Colon (tissue), 2 donors: Measurements from ENCODE around the gene ANKS3.

Experiments used
- FAIRE-seq: peaks from 2 replicates; lab custom pipeline; 2012; peaks lifted over from hg19 to GRCh38; lab: Jason Lieb, UNC
- donor health status: control.
- donor health status: control.

Gene ANKS3

DNA sequence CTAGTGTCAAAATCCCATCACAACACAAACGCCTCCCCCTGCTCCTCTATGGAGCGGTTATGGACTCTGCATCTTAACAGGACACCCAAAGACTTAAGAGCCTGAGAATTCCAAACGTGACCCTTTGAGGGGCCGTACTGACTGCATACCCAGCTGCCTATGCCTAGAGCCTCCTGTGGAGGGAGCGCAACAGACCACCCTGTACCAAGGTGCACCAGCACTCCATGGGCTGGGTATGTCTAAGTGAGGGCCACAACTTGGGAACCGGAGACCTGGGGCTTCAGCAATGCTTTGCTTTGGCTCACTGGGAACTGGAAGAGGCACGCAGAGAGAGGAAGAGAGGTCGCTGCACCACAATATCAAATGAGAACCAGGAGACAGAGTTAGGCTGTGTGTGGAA, 5.4 kb downstream of the ANKS3 start:
- FAIRE-seq: no peak

DNA sequence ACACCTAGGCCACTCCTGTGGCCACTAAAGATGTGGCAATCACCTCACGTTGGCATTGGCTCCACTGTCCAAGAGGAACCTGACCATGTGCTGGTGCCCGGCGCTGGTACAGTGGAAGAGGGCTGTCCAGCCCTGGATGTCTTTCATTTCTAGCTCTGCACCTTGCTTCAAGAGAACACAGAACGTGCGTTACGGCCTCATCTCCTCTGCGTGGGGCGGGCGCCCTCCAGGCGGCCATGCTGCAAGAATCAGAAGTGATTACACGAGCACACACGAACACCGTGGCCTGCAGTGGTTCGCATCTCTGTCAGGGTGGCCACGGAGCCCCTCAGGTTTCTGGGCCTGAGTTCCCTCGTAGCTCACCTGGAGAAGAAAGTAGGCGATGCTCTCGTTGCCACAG, 7.5 kb downstream of the ANKS3 start:
- FAIRE-seq: no peak

DNA sequence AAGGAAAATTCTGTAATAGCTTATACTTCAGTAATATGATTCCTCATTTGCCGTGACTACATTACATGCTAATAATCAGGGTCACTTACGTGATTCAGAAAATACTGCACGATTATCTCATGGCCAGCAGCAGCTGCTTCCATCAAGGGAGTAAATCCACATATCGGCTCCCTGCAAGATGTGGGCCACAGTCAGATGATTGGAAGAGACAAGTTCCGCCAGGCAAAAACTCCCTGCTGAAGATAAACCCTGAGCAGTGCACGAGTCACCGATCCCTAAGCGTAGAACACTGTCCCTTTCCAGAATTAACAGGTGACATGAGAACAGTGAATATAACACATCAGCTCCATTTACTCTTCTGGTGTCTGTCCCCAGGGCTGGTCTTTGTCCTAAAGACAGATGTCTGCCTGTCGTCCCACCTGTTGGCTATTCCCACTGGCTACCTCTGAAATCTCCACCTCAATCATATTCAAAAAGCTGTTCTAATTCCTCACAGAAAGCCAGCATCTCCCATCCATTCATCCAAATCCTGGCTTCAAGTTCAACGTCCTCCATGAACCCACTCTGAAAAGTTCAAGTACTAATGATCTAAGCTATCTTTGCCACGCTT, 9.3 kb downstream of the ANKS3 start:
- FAIRE-seq: no peak

DNA sequence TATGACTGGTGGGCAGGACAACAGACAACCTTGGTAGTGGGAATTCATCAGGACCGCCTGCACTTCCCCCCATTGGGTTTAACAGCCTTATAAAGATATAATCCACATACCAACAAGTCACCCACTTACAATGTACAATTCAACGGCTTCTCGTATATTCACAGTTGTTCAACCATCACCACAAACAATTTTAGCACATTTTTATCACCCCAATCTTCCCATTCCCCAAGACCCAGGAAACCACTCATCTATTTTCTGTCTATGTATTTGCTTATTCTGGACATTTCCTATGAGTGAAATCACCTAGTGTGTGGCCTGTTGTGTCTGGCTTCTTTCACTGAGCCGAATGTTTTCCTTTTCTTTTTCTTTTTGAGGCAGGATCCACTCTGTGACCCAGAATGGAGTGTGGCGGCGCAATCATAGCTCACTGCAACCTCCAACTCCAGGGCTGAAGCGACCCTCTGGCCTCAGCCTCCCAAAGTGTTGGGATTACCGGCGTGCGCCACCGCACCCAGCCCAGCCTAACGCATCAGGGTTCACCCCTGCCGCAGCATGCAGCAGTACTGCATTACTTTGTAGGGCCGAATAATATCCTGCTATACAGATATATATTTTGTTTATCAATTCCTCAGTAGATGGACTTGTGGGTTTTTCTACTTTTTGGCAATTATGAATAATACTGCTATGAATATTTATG, 10.9 kb downstream of the ANKS3 start:
- FAIRE-seq: no peak

DNA sequence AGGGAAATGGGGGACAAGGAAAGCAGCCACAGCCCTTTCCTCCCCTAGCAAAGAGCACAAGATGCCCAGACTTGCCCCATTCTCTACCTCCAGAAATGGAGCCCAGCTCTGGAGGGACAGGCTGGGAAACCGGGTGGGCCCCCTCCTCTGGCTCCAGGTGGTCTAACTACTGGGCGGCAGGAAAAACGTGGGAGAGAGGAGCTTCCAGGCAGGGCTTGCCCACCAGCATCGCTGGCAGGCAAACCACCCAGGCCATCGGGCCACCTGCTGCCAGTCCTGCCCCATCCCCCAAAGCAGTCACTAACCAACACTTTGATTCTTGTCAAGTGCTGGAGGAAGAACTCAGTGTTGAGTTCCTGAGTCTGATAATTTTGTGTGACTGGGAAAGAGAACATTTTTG, 15.6 kb downstream of the ANKS3 start:
- FAIRE-seq: no peak

DNA sequence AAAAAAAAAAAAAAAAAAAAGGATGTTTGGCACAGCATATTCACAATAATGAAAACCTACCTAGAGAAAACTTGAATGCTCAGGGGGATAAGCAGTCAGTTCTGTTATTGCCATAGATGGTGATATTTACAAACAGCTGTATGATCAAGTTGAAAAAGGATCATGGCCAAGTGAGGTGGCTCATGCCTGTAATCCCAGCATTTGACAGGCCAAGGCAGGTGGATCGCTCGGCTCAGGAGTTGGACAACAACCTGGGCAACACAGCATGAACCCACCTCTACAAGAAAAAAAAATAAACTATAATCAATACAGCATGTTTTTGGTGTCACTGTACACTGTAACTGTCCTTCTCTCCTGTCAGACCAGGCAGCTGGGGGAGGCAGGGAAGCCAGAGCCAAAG, 19.1 kb downstream of the ANKS3 start:
- FAIRE-seq: no peak

DNA sequence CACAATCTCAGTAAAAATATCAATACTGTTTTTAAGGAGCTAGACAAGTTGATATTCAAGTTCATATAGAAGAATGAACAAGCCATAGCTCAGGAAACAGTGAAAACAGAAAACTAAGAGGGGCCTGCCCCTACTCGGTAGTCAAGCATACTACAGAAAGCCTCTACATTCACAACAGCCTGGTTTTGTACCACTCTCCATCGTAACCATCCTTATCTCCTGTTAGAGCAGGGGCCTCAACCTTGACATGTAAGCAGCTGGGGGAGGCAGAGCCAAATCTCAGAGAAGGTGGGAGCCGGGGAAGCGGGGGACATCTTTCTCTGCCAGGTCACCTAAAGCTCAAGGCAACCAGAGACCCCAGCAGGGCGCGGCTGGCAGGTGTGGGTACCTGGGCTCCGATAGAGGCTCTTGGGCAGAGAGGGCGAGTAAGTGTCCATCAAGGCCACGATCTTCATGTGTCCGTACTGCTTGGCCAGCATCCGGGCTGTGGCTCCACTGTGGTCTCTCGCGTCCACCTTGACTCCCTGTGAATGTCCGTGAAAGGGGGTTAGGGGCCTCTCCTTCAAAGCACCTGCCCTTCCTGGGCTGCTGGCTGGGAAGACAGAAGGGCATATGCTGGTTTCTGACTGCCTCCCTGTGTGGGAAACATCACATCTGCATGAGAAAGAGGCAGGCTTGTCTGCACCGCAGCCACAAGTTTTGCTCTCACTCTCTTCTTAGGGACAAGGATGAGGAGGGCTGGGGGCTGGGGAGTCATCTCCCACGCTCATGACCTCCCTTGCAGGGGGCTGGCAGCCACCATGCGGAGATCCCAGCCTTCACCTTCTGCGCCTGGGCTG, 20.2 kb downstream of the ANKS3 start:
- no peak for FAIRE-seq

DNA sequence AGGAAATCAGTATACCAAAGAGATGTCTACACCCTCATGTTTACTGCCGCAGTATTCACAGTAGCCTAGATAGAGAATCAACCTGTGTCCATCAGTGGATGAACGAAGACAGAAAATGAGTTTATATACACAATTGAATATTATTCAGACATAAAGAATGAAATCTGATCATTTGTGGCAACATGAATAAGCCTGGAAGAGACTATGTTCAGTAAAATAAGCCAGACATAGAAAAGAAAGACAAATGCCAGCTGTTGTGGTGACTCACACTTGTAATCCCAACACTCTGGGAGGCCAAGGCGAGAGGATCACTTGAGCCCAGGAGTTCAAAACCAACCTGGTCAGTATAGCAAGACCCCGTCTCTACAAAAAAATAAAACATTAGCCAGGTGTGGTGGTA, 24.6 kb downstream of the ANKS3 start:
- no peak for FAIRE-seq

DNA sequence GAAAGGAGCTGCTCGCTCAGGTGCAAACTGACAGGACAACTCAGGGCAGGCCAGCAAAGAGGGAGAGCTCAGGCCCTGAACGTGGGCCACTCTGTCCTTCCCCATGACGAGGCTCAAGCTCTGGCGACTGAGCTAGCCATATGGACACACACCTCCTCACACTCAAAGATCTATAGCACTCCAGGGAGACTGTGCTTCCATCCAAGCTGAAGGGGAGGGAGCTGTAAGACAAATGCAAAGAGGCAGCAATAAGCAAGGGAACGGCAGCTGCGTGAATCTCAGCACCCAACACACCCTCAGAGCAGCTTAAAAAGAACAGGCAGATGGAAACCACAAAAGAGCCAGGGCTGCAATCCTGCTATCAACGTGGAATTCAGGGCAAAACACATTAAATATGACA, 27.2 kb downstream of the ANKS3 start:
- FAIRE-seq: no peak

DNA sequence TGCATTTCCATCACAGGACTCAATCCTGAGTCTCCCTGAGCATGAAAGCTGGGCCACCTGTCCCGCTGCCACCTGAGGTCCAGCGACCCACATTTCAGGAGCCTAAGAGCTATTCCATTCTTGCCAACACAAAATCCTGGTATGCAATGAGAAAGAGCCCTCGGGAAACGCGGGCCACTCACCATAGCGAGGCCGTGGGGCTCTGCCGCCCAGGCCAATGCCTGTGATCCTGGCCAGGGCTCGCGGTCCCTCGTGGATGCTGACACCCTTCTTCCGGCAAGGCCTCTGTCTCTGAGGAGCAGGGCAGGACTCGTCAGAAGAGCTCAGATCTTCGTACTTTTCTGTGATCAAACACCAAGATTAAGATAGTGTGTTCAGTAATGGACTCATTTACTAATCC, 29.2 kb downstream of the ANKS3 start:
- no peak for FAIRE-seq

DNA sequence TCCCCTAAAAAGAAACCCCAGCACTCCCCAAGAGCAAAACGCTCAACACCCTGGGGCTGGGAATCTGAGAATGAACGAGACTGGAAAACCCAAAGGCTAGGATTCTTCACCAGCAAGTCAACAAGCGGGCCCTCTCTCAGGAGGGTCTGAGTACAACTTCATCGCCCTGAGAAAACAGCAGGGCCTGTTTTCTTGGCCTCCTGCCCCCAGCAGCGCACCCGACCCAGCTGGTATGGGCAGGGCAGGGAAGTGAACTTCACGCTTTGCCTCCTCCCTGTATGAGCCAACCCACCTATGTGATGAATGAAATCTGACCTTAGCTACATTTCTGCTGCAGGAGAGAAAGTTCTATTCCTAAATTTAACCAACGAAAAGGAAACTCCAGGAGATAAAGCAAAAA, 29.6 kb downstream of the ANKS3 start:
- FAIRE-seq: no peak

DNA sequence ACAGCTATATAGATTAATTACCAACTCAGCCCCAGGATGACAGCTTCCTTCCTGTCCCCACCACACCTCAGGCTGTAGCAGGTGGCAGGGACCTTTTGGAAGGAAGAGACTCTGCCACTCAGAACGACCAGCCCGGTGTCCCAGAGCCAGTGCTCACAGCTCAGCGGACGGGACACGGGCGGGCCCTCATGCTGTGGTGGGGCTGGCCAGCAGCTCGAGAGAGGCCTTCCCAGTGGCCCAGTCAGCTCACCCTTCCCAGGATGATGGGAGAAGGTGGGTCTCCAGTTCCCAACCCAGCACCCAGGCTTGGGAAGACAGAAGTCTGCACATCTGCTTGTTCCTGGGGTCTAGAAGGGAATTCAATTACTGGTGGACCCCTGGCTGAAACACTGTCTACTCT, 30.2 kb downstream of the ANKS3 start:
- FAIRE-seq: no peak

DNA sequence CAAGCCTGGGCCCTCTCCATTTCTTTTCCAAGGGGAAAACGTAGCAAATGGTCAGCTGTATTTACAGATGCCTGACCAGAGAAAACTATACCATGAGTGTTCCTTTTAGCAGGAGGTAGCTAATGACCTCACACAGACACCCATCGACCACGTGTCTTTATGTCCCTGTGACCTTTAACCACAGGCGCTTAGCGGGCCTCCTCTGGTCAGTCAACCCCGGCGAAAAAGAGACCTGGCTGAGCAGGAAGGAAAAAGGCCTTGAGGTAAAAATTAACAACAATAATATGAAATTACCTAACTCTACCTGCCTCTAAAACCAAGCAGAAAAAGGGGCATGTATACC, 31.6 kb downstream of the ANKS3 start:
- FAIRE-seq: no peak

DNA sequence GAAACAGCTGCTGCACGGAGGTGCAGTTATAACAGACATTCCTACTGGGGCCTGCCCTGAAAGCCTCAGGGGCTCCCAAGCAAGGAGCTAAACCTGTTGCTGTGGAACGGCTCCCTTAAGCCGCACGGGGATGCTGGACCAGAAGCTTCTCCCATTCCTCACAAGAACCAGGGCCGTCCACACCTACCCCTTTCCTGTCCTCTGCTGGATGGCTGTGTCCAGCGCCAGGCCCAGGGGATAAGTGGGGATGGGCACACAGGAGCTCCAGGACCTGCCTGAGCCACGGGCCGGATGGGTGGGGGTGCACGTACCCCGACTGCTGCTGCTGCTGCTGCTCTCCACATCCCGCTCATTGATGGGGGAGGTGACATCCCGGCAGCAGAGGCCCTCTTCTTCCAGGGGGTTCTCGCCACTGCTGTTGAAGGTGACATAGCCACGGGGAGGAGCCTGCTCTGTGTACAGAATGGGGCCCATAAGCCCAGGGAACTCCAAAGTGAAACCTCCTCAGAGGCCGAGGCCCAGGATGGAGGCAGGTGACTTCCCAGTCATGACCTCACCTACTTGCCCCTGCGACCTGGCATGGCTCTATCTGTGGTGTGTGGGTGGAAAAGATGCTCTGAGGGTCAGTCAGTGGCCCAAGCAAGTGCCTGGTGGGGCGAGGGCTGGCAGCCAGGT, 32.1 kb downstream of the ANKS3 start:
- no peak for FAIRE-seq

DNA sequence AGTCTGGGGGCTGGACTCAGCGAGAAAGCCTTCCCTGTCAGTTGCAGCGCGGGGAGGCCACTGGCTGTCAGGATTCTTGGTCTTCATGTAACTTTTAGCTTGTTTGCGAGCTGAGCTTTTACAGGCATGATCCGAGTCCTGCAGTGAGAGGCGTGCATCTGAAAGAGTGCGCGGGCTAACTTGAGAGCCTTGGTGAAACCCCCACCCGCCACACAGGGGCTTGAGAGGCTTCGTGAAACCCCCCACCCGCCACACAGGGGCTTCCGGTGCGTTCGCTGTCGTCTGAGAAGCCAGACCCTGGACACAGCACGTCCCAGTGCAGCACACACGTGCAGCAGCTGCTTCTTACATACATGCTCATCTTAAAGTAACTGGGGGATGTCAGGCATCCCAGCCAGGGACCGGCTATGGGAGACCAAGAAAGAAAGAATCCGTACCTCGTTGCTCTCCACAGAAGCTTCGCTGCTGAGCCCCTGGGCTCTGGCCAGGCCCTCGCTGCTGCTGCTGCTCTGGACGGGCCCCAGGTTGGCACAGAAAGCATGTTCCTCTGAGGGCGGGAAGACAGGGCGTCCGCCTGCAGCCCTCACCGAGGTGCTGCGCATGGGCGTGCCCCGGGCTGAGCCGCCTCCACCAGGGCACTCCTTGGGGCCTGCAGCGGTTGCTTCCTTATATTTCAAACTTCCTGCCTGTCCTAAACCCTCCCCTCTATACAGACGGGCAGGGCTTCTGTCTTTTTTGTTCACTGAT, 32.9 kb downstream of the ANKS3 start:
- no peak for FAIRE-seq

DNA sequence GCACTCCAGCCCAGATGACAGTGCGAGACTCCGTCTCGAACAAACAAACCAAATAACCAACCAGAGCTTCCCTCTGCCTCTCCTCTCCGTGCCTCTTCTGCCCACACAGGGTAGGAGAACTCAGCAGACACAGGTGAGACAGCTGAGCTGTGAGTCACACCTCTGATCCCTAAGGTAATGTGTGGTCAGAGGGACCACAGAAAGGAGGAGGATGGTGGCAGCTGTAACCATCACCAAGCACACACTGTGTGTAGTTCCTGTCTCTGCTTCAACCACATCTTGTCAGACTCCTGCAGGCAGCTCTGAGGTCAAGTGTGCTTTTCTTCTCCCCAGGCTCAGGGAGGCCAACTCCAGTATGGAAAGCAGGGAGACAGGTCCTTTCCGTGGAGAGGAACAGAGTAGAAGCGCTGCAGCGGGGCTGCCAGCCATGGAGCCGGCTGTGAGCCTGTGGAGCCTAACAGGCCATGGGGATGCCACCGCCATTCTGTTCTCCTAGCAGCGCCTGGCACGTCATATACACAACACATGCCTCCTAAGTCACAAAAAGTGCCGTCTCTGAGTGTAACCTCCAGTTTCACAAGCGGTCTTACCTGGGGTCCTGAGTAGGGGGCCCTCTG, 33.6 kb downstream of the ANKS3 start:
- no peak for FAIRE-seq

DNA sequence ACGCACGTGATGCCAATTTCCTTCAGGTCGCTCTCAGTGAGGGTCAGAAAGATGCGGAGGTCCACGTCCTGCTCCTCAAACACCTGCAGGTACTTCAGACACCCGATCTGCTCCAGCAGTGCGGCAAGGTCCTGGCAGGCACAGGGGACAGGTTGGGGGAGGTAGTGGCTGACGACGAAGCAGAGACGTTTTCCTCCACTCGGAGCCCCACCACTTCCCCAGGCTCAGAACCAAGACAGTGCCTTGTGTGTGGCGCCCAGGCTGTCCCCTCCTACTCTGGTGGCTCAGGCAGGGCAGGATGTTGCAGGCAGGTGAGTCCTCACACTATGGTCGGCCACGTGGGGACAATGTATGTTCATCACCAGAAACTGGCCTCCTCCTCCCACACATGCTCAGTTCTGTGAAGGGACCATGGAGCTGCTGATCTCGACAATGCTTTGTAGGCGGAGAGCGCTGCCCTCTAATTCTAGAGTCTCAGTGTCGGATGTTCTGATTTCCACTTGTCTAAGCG, 35.0 kb downstream of the ANKS3 start:
- FAIRE-seq: no peak

DNA sequence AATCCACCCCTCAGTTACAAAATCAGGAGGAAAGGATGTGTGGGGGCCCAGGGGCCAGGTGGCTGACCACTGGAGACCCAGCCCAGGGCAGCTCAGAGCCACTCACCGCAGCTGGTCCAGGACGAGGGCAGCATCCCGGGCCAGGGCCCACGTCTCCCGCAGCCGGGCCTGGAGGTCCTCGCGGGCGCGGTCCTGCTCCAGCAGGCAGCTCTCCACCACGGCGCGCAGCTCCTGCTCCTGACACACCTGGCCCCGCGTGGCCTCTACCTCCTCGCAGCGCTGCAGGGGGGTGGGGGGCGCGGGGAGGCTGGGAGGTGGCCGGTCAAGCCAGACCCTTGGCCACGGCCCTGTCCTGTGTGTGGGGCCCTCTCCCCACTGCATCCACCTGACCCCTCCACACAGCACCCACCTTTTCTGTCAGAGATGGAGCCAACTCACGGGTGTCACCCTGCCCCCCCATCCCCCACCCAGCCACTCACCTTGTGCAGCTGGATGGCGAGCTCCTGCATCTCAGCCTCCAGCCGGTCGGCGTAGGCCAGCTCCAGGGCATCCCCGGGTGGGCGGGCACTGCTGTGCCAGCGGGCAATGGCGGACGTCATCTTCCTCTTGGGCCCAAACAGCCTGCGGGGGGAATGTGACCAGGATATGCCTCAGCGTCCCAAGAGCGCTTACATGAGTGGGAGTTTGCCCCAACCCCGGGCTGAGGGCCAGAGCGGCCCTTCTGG, 35.6 kb downstream of the ANKS3 start:
- no peak for FAIRE-seq

DNA sequence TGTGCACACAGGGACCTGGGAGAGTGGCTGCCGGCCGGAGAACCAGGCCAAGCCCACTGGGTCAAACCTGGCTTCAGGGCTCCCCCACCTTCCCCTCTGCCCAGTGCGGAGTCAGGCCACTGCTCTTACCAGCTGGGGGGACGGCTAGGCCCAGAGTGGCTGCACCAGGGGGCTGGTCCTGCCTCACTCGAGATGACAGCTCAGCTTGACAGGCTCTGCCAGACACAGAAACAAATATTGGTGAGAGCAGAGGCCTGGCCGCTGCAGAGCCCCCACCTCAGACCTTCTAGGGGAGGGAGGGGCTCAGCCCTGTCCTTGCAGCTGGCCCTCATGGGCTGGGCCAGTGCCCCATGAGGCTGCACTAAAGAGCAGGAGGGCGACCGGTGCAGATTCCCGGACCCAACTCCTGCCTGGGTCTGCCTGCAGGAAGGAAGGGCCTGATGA, 36.2 kb downstream of the ANKS3 start:
- FAIRE-seq: no peak

DNA sequence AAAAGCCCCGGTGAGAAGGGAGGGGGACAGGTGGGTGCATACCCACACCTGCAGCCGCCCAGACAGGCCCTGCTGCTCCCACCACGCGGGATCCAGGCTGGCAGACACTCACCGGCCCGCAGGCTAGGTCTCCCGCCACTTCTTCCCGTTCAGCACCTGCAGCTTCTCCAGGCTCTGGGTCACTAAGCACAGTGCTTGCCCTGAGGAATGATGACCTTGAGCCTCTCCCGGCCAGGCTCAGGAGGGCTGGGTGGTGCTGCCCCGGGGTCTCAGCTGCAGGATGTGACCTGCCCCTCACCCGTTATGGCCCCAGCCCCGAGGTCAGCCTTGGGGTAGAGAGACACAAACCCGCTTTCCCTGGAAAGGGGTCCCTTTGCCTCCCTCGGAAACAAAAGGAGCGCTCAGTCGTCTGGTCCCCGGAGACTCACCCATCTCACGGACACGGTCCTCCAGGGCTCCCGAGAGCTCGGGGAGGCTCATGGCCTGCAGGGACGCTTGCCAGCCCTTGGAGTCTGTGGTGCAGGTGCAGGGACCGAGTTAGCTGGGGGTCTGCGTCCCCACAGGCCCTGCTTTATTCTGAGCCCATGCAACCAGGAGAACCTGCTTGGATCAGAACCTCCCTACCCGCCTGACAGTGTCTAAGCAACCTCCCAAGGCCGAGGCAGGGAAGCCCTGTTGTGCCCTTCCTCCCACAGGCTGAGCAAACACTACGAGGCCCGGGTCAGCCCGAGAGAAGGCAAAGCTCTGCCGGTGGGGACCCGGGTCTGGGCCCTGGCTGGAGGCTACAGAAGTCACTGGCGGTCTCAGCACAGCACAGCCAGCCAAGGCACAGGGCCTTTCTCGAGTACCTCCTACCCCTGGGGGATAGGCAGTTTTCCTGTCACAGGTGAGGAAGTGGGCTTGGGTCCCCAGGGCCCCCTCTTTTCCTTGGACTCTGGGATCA, 36.9 kb downstream of the ANKS3 start:
- no peak for FAIRE-seq
